Liver (tissue), 9 donors: ENCODE results near the gene TIMMDC1. TPM values are rescaled to one million over a fixed set of nuclear protein-coding genes. Genes with fewer than 3 reads are reported as not detected.

Experiments
- DNase-seq: peaks from one replicate; pipeline ENCODE4 v3.0.0-alpha.2; 2017; ENCODE audit warnings: low spot score
- H3K27ac ChIP-seq, 2 donors: one replicate each; pipeline ENCODE4 v1.7.0; 2013; ENCODE audit warnings: inconsistent platforms in 2 of 2, low read length in 2 of 2, control low read depth in 1 of 2, low read depth in 1 of 2, mild to moderate bottlenecking in 1 of 2
- H3K27me3 ChIP-seq, 4 donors: one replicate each; pipeline versions ENCODE4 v1.6.1 to v1.7.0; 2013; ENCODE audit warnings: low read length in 3 of 4, inconsistent platforms in 1 of 4, mild to moderate bottlenecking in 1 of 4, moderate library complexity in 1 of 4; ENCODE audit not compliant: control insufficient read depth in 4 of 4, insufficient read depth in 4 of 4
- H3K36me3 ChIP-seq, 4 donors: one replicate each; pipeline versions ENCODE4 v1.6.1 to v1.7.0; 2013; ENCODE audit warnings: low read length in 3 of 4, mild to moderate bottlenecking in 3 of 4, low read depth in 1 of 4, moderate library complexity in 1 of 4; ENCODE audit not compliant: control insufficient read depth in 4 of 4, insufficient read depth in 3 of 4
- H3K4me1 ChIP-seq, 4 donors: one replicate each; pipeline versions ENCODE4 v1.6.1 to v1.7.0; 2013; ENCODE audit warnings: low read length in 3 of 4, mild to moderate bottlenecking in 3 of 4, moderate library complexity in 1 of 4; ENCODE audit not compliant: control insufficient read depth in 4 of 4, insufficient read depth in 4 of 4
- H3K4me3 ChIP-seq, 3 donors: one replicate each; pipeline versions ENCODE4 v1.6.1 to v1.7.0; 2013; ENCODE audit warnings: low read length in 3 of 3, control low read depth in 1 of 3, low read depth in 1 of 3, mild to moderate bottlenecking in 1 of 3
- H3K9ac ChIP-seq, 2 donors: one replicate each; pipeline ENCODE4 v1.7.0; 2013; ENCODE audit warnings: low read length in 2 of 2, mild to moderate bottlenecking in 2 of 2, moderate library complexity in 2 of 2, control low read depth in 1 of 2, low read depth in 1 of 2
- H3K9me3 ChIP-seq, 4 donors: one replicate each; pipeline versions ENCODE4 v1.6.1 to v1.7.0; 2013; ENCODE audit warnings: low read length in 3 of 4; ENCODE audit not compliant: control insufficient read depth in 4 of 4
- CTCF ChIP-seq: fragments of 150-350 bp; IDR thresholded peaks from 2 replicates; pipeline ENCODE4 v1.5.1; 2017; ENCODE audit warnings: improper control_type of control experiment, low read depth, low read length; ENCODE audit not compliant: missing input control
- EGR1 ChIP-seq, 2 donors: IDR thresholded peaks; 2 replicates each; pipeline ENCODE4 v1.6.1; 2016 to 2018; ENCODE audit warnings: antibody characterized with exemption in 2 of 2, low read depth in 2 of 2
- FOXA1 ChIP-seq: IDR thresholded peaks from 2 replicates; pipeline ENCODE4 v1.6.1; 2016; ENCODE audit warnings: antibody characterized with exemption
- GABPA ChIP-seq, 2 donors: IDR thresholded peaks in 1 of 2; conservative IDR thresholded peaks in 1 of 2; 2 replicates each; pipeline ENCODE4 v1.6.1; 2016; ENCODE audit warnings: antibody characterized with exemption in 2 of 2, mild to moderate bottlenecking in 1 of 2, moderate library complexity in 1 of 2
- HNF4A ChIP-seq, 2 donors: conservative IDR thresholded peaks; 2 replicates each; pipeline ENCODE4 v1.6.1; 2016; ENCODE audit warnings: antibody characterized with exemption in 2 of 2, mild to moderate bottlenecking in 2 of 2
- HNF4G ChIP-seq: IDR thresholded peaks from 2 replicates; pipeline ENCODE4 v1.6.1; 2016; ENCODE audit warnings: antibody characterized with exemption
- JUND ChIP-seq, 2 donors: IDR thresholded peaks; 2 replicates each; pipeline ENCODE4 v1.6.1; 2016; ENCODE audit warnings: antibody characterized with exemption in 2 of 2
- MAX ChIP-seq: IDR thresholded peaks from 2 replicates; pipeline ENCODE4 v1.6.1; 2016; ENCODE audit warnings: antibody characterized with exemption
- NR2F2 ChIP-seq: IDR thresholded peaks from 2 replicates; pipeline ENCODE4 v1.6.1; 2016; ENCODE audit warnings: antibody characterized with exemption
- RXRA ChIP-seq, 2 donors: IDR thresholded peaks; 2 replicates each; pipeline ENCODE4 v1.6.1; 2017 to 2018; ENCODE audit warnings: antibody characterized with exemption in 2 of 2, mild to moderate bottlenecking in 1 of 2
- SP1 ChIP-seq: IDR thresholded peaks from 2 replicates; pipeline ENCODE4 v1.6.1; 2018; ENCODE audit warnings: antibody characterized with exemption, mild to moderate bottlenecking
- TAF1 ChIP-seq: conservative IDR thresholded peaks from 2 replicates; pipeline ENCODE4 v1.6.1; 2016; ENCODE audit warnings: antibody characterized with exemption, mild to moderate bottlenecking
- YY1 ChIP-seq: IDR thresholded peaks from 2 replicates; pipeline ENCODE4 v1.6.1; 2016; ENCODE audit warnings: antibody characterized with exemption, mild to moderate bottlenecking
- ZBTB33 ChIP-seq: IDR thresholded peaks from 2 replicates; pipeline ENCODE4 v1.6.1; 2016; ENCODE audit warnings: antibody characterized with exemption
- WGBS: extraction: QIAGEN DNeasy Blood & Tissue Kit; methylation state at CpG from one replicate; pipeline ENCODE4 v1.1.7; 2013; 5-methylcytosine and 5-hydroxymethylcytosine counted together
- polyA plus RNA-seq, 2 donors: library from polyadenylated mRNA; stranded (reverse) in 1 of 2; unstranded in 1 of 2; fragments of 200-250 nt in 1 of 2; fragments of >200 nt in 1 of 2; fragmentation: Nextera tagmentation in 1 of 2; extraction: Ambion mirVana in 1 of 2; gene quantifications; one replicate each; pipeline versions ENCODE4 v1.2.1 to v1.2.3, GENCODE V29; 2013 to 2015
- total RNA-seq, 2 donors: library from RNA; depleted of rRNA; stranded (reverse); fragments of >200 nt; gene quantifications; one replicate each; pipeline ENCODE4 v1.2.3, GENCODE V29; 2014
- TF ChIP-seq, protein P1 (sequence below): IDR thresholded peaks from 2 replicates; pipeline ENCODE4 v1.6.1; 2016; ENCODE audit warnings: antibody characterized with exemption, mild to moderate bottlenecking
- TF ChIP-seq, protein P2 (sequence below): IDR thresholded peaks from 2 replicates; pipeline ENCODE4 v1.6.1; 2016; ENCODE audit warnings: antibody characterized with exemption
- donor health status: healthy.
- donor health status: healthy.
- donor health status: healthy.
- donor health status: healthy.
- donor health status: healthy.

TIMMDC1 gene
- total and polyA plus RNA-seq, 4 donors = 25.4 to 54.2 (median 33.2) TPM

- Histone ChIP-seq H3K4me3 (no peak overlapping the region), H3K9me3 (no peaks in the 10 kb centered on the region), H3K4me1 (peaks cover 0 to 1% (median 0%) of the 10 kb centered on the region in 4 donors), H3K9ac (no peak overlapping the region), H3K27ac (no peak overlapping the region), H3K36me3 (no peaks in the 10 kb centered on the region), H3K27me3 (no peaks in the 10 kb centered on the region)
- WGBS = 95% methylated on average over 1 of the region's 1 CpG
- no peak for TF ChIP-seq GABPA (IDR thresholded peaks at IDR 0.05 in 1 of 2, conservative IDR thresholded peaks at IDR 0.05 in 1 of 2)
- no peak for DNase-seq
Measured at GRCh38 chr3:119555929-119556328, 57.6 kb downstream of the TIMMDC1 start.

GRCh38 chr3:119557192-119557876, 59.0 kb downstream of the TIMMDC1 start:
- Histone ChIP-seq H3K27ac (no peak overlapping the region), H3K9me3 (no peaks in the 10 kb centered on the region), H3K4me3 (no peak overlapping the region), H3K36me3 (no peaks in the 10 kb centered on the region), H3K9ac (no peak overlapping the region), H3K4me1 (peaks cover 0 to 1% (median 0%) of the 10 kb centered on the region in 4 donors), H3K27me3 (no peaks in the 10 kb centered on the region)
- no peak for DNase-seq
- 92% methylated on average over 7 of the region's 7 CpGs for WGBS
- TF ChIP-seq TAF1 = no peak
- no peak for TF ChIP-seq FOXA1
- TF ChIP-seq, protein P1, sequence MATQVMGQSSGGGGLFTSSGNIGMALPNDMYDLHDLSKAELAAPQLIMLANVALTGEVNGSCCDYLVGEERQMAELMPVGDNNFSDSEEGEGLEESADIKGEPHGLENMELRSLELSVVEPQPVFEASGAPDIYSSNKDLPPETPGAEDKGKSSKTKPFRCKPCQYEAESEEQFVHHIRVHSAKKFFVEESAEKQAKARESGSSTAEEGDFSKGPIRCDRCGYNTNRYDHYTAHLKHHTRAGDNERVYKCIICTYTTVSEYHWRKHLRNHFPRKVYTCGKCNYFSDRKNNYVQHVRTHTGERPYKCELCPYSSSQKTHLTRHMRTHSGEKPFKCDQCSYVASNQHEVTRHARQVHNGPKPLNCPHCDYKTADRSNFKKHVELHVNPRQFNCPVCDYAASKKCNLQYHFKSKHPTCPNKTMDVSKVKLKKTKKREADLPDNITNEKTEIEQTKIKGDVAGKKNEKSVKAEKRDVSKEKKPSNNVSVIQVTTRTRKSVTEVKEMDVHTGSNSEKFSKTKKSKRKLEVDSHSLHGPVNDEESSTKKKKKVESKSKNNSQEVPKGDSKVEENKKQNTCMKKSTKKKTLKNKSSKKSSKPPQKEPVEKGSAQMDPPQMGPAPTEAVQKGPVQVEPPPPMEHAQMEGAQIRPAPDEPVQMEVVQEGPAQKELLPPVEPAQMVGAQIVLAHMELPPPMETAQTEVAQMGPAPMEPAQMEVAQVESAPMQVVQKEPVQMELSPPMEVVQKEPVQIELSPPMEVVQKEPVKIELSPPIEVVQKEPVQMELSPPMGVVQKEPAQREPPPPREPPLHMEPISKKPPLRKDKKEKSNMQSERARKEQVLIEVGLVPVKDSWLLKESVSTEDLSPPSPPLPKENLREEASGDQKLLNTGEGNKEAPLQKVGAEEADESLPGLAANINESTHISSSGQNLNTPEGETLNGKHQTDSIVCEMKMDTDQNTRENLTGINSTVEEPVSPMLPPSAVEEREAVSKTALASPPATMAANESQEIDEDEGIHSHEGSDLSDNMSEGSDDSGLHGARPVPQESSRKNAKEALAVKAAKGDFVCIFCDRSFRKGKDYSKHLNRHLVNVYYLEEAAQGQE = no peak
- no peak for TF ChIP-seq JUND (IDR thresholded peaks at IDR 0.05)
- TF ChIP-seq SP1 = no peak
- TF ChIP-seq RXRA (IDR thresholded peaks at IDR 0.05) = no peak
- TF ChIP-seq MAX = no peak
- TF ChIP-seq, protein P2, sequence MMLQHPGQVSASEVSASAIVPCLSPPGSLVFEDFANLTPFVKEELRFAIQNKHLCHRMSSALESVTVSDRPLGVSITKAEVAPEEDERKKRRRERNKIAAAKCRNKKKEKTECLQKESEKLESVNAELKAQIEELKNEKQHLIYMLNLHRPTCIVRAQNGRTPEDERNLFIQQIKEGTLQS = no peak
- TF ChIP-seq CTCF = no peak
- TF ChIP-seq GABPA (IDR thresholded peaks at IDR 0.05 in 1 of 2, conservative IDR thresholded peaks at IDR 0.05 in 1 of 2) = no peak
- no peak for TF ChIP-seq YY1
- TF ChIP-seq ZBTB33 = no peak
- TF ChIP-seq HNF4A (conservative IDR thresholded peaks at IDR 0.05) = no peak
- TF ChIP-seq EGR1 (IDR thresholded peaks at IDR 0.05; ENCODE audit: low read depth in 2 of 2) = no peak
- TF ChIP-seq NR2F2 = no peak
- no peak for TF ChIP-seq HNF4G
